Neural cell (in vitro differentiated cells): Measurements from ENCODE around the gene MME. TPM values are rescaled to one million over a fixed set of nuclear protein-coding genes. Genes with fewer than 3 reads are reported as not detected.

Experiments
- H2AFZ ChIP-seq: fragments of 200-600, 300-800 bp; sonication (generic), shearing (Covaris generic); 2 replicates; pipeline ENCODE4 v1.6.0; 2014; ENCODE audit warnings: low read depth, mild to moderate bottlenecking, antibody characterized with exemption, low read length, moderate library complexity
- H3F3A ChIP-seq: fragments of 200-600 bp; shearing (Covaris generic); 2 replicates; pipeline ENCODE4 v1.6.1; 2016; ENCODE audit warnings: mild to moderate bottlenecking, moderate library complexity, mixed read lengths, antibody characterized with exemption, low read length; ENCODE audit not compliant: insufficient read depth, poor library complexity, severe bottlenecking
- H3K27ac ChIP-seq: fragments of 200-600, 300-800 bp; sonication (generic), shearing (Covaris generic); 2 replicates; pipeline ENCODE4 v1.5.1; 2014; ENCODE audit warnings: mild to moderate bottlenecking, low read length, moderate library complexity
- H3K27me3 ChIP-seq: fragments of 300-800, 200-600 bp; sonication (generic), shearing (Covaris generic); 2 replicates; pipeline ENCODE4 v1.6.0; 2014; ENCODE audit warnings: mild to moderate bottlenecking, low read depth, low read length, moderate library complexity; ENCODE audit not compliant: insufficient read depth
- H3K36me3 ChIP-seq: fragments of 300-800, 200-600 bp; sonication (generic), shearing (Covaris generic); 2 replicates; pipeline ENCODE4 v1.5.1; 2014; ENCODE audit warnings: mild to moderate bottlenecking, antibody characterized with exemption, low read length, moderate library complexity; ENCODE audit not compliant: insufficient read depth
- H3K4me2 ChIP-seq: fragments of 300-800, 200-600 bp; sonication (generic), shearing (Covaris generic); 2 replicates; pipeline ENCODE4 v1.6.0; 2014; ENCODE audit warnings: mild to moderate bottlenecking, low read length
- H3K4me3 ChIP-seq: fragments of 300-800, 200-600 bp; sonication (generic), shearing (Covaris generic); 2 replicates; pipeline ENCODE4 v1.5.1; 2014; ENCODE audit warnings: mild to moderate bottlenecking, low read length, moderate library complexity
- H3K79me2 ChIP-seq: fragments of 200-600 bp; shearing (Covaris generic); replicated peaks from 2 replicates; pipeline ENCODE4 v1.6.0; 2014; ENCODE audit warnings: mild to moderate bottlenecking, low read length, moderate library complexity; ENCODE audit not compliant: insufficient read depth
- H3K9ac ChIP-seq: fragments of 300-800, 200-600 bp; sonication (generic), shearing (Covaris generic); 2 replicates; pipeline ENCODE4 v1.6.1; 2016; ENCODE audit warnings: mild to moderate bottlenecking, low read length, mixed read lengths
- H3K9me2 ChIP-seq: fragments of 200-600 bp; shearing (Covaris generic); 2 replicates; pipeline ENCODE4 v1.6.1; 2016; ENCODE audit warnings: mild to moderate bottlenecking, low read length, mixed read lengths; ENCODE audit not compliant: insufficient read depth
- H3K9me3 ChIP-seq: fragments of 200-600, 300-800 bp; sonication (generic), shearing (Covaris generic); 2 replicates; pipeline ENCODE4 v1.6.1; 2016; ENCODE audit warnings: mild to moderate bottlenecking, mixed run types, low read length, moderate library complexity, mixed read lengths
- H4K20me1 ChIP-seq: fragments of 200-600 bp; shearing (Covaris generic); 2 replicates; pipeline ENCODE4 v1.6.1; 2016; ENCODE audit warnings: mild to moderate bottlenecking, mixed run types; ENCODE audit not compliant: insufficient read depth
- EP300 ChIP-seq: fragments of 450-650 bp; conservative IDR thresholded peaks from 2 replicates; pipeline ENCODE4 v1.6.1; 2014; ENCODE audit warnings: antibody characterized with exemption, mild to moderate bottlenecking, moderate library complexity; ENCODE audit not compliant: poor library complexity, severe bottlenecking
- EZH2 ChIP-seq: fragments of 200-600, 300-800 bp; shearing (Covaris generic), sonication (generic); IDR thresholded peaks from 2 replicates; pipeline ENCODE4 v1.6.1; 2014; ENCODE audit warnings: antibody characterized with exemption, low read length, borderline replicate concordance, mild to moderate bottlenecking; ENCODE audit not compliant: insufficient read depth, poor library complexity, severe bottlenecking
- MXI1 ChIP-seq: fragments of 450-650 bp; conservative IDR thresholded peaks from 2 replicates; pipeline ENCODE4 v1.6.1; 2014; ENCODE audit warnings: antibody characterized with exemption, mild to moderate bottlenecking; ENCODE audit not compliant: poor library complexity, severe bottlenecking
- POLR2AphosphoS5 ChIP-seq: IDR thresholded peaks from 2 replicates; pipeline ENCODE4 v1.6.1; 2012
- RAD21 ChIP-seq: fragments of 450-650 bp; conservative IDR thresholded peaks from 2 replicates; pipeline ENCODE4 v1.6.1; 2014; ENCODE audit warnings: antibody characterized with exemption, mild to moderate bottlenecking, moderate library complexity
- SMC3 ChIP-seq: fragments of 450-650 bp; conservative IDR thresholded peaks from 2 replicates; pipeline ENCODE4 v1.6.1; 2014; ENCODE audit warnings: antibody characterized with exemption, mild to moderate bottlenecking, moderate library complexity; ENCODE audit not compliant: poor library complexity
- TAF1 ChIP-seq: IDR thresholded peaks from 2 replicates; pipeline ENCODE4 v1.6.1; 2012; ENCODE audit warnings: low read depth
- polyA plus RNA-seq: library from polyadenylated mRNA; depleted of rRNA; stranded (reverse); fragments of >200 nt; gene quantifications from 2 replicates; pipeline ENCODE4 v1.2.3, GENCODE V29; 2014
- TF ChIP-seq, protein P1 (sequence below): IDR thresholded peaks from 2 replicates; pipeline ENCODE4 v1.6.1; 2012; ENCODE audit warnings: borderline replicate concordance
- TF ChIP-seq, protein P2 (sequence below): fragments of 450-650 bp; IDR thresholded peaks from 2 replicates; pipeline ENCODE4 v1.5.1; 2014; ENCODE audit warnings: antibody characterized with exemption, mild to moderate bottlenecking, moderate library complexity; ENCODE audit not compliant: poor library complexity, severe bottlenecking

Gene MME
- polyA plus RNA-seq, 1 donor from 2014 or later = 0.54 TPM

DNA sequence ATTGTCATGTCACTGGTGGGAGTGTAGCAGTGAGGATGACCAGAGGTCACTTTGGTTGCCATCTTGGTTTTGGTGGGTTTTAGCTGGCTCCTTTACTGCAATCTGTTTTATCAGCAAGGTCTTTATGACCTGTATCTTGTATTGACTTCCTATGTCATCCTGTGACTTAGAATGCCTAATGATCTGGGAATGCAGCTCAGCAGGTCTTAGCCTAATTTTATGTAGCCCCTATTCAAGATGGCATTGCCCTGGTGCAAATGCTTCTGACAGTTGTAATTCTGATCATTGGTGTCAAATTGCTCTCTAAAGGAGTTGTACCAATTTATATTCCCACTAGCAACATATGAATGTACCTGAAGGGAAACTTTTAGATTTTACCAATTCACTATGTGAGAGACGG, 139.0 kb downstream of the MME start:
- Histone ChIP-seq H3K27ac (no peak overlapping the region), H4K20me1 (no peaks in the 10 kb centered on the region)

DNA sequence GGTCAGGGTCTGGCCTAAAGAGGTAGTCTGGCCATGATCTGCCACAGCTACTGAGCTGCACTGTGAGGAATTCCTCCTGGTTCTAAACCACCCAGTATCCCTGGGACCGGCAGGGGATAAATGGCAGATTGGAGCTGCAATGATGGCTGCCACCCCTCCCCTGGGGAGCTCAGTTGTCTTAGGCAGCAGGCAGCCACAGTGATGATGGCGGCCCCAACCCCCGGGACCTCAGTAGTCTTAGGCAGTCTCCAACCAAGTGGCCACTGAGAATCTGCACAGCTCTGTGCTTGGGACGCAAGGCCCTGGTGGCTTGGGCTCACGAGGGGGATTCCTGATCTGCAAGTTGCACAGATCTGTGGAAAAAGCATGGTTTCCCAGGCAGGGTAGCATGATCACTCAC, 145.3 kb downstream of the MME start:
- no peak overlapping the region for H2AFZ ChIP-seq
- H3K9ac ChIP-seq = no peak overlapping the region
- no peaks in the 10 kb centered on the region for H3K9me3 ChIP-seq
- no peaks in the 10 kb centered on the region for H3K27me3 ChIP-seq
- H3K4me2 ChIP-seq = no peak overlapping the region
- H3K36me3 ChIP-seq = no peaks in the 10 kb centered on the region
- H3K9me2 ChIP-seq = no peaks in the 10 kb centered on the region
- H3K79me2 ChIP-seq = no peaks in the 10 kb centered on the region
- TF ChIP-seq POLR2AphosphoS5 = no peak
- no peak for TF ChIP-seq SMC3
- no peak for TF ChIP-seq EZH2
- TF ChIP-seq, protein P1, sequence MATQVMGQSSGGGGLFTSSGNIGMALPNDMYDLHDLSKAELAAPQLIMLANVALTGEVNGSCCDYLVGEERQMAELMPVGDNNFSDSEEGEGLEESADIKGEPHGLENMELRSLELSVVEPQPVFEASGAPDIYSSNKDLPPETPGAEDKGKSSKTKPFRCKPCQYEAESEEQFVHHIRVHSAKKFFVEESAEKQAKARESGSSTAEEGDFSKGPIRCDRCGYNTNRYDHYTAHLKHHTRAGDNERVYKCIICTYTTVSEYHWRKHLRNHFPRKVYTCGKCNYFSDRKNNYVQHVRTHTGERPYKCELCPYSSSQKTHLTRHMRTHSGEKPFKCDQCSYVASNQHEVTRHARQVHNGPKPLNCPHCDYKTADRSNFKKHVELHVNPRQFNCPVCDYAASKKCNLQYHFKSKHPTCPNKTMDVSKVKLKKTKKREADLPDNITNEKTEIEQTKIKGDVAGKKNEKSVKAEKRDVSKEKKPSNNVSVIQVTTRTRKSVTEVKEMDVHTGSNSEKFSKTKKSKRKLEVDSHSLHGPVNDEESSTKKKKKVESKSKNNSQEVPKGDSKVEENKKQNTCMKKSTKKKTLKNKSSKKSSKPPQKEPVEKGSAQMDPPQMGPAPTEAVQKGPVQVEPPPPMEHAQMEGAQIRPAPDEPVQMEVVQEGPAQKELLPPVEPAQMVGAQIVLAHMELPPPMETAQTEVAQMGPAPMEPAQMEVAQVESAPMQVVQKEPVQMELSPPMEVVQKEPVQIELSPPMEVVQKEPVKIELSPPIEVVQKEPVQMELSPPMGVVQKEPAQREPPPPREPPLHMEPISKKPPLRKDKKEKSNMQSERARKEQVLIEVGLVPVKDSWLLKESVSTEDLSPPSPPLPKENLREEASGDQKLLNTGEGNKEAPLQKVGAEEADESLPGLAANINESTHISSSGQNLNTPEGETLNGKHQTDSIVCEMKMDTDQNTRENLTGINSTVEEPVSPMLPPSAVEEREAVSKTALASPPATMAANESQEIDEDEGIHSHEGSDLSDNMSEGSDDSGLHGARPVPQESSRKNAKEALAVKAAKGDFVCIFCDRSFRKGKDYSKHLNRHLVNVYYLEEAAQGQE = no peak
- TF ChIP-seq EP300 = no peak
- TF ChIP-seq TAF1 = no peak
- TF ChIP-seq, protein P2, sequence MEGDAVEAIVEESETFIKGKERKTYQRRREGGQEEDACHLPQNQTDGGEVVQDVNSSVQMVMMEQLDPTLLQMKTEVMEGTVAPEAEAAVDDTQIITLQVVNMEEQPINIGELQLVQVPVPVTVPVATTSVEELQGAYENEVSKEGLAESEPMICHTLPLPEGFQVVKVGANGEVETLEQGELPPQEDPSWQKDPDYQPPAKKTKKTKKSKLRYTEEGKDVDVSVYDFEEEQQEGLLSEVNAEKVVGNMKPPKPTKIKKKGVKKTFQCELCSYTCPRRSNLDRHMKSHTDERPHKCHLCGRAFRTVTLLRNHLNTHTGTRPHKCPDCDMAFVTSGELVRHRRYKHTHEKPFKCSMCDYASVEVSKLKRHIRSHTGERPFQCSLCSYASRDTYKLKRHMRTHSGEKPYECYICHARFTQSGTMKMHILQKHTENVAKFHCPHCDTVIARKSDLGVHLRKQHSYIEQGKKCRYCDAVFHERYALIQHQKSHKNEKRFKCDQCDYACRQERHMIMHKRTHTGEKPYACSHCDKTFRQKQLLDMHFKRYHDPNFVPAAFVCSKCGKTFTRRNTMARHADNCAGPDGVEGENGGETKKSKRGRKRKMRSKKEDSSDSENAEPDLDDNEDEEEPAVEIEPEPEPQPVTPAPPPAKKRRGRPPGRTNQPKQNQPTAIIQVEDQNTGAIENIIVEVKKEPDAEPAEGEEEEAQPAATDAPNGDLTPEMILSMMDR = no peak
- TF ChIP-seq RAD21 = no peak
- TF ChIP-seq MXI1 = no peak
- H3K4me3 ChIP-seq = no peak overlapping the region
- no peak overlapping the region for H3K27ac ChIP-seq
- H4K20me1 ChIP-seq = no peaks in the 10 kb centered on the region
- no peaks in the 10 kb centered on the region for H3F3A ChIP-seq

More for the DNA sequence above, 139.0 kb downstream of the MME start:
- Histone ChIP-seq H3K9me2 (no peaks in the 10 kb centered on the region), H2AFZ (no peak overlapping the region), H3K4me3 (no peak overlapping the region), H3K36me3 (no peaks in the 10 kb centered on the region), H3K27me3 (no peaks in the 10 kb centered on the region), H3K9me3 (no peaks in the 10 kb centered on the region), H3K9ac (no peak overlapping the region), H3K79me2 (no peaks in the 10 kb centered on the region), H3F3A (no peaks in the 10 kb centered on the region), H3K4me2 (no peak overlapping the region)
- TF ChIP-seq TAF1 = no peak
- no peak for TF ChIP-seq MXI1
- TF ChIP-seq, protein P1 = no peak
- TF ChIP-seq, protein P2 = no peak
- TF ChIP-seq RAD21 = no peak
- no peak for TF ChIP-seq EP300
- no peak for TF ChIP-seq POLR2AphosphoS5
- TF ChIP-seq EZH2 = no peak
- TF ChIP-seq SMC3 = no peak
